ENCODE data around the gene LIPF.
"Not testable (repeated sequence)": the region's sequence is repeated elsewhere in the genome, so short reads cannot be mapped to it uniquely, and the experiment has no call there.

Gene LIPF, protein sequence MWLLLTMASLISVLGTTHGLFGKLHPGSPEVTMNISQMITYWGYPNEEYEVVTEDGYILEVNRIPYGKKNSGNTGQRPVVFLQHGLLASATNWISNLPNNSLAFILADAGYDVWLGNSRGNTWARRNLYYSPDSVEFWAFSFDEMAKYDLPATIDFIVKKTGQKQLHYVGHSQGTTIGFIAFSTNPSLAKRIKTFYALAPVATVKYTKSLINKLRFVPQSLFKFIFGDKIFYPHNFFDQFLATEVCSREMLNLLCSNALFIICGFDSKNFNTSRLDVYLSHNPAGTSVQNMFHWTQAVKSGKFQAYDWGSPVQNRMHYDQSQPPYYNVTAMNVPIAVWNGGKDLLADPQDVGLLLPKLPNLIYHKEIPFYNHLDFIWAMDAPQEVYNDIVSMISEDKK

DNA sequence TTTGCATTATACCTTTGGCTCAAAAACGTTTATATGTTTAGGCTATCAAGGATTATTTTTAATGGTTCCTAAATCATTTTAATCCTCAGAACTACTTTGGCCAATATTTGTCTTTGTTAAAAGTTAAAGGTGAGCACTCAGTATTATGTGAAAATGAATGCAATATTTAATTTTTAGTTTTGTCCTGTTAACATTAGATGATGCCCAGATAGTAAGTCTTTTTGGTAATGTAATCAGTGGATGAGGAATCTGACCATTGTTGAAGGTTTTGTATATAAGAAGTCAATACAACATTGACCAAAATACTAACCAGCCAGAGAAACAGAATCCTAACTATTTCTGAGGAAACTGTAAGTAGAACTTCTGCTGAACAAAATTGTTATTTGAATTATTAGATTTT lies at the start of gene LIPF:
Gene LIPF, plus strand, starts transcription at position 301 of the 400 bp plus-strand sequence. CDS start 2,856 bp downstream, outside the sequence.
- no peak for DNase-seq

DNA sequence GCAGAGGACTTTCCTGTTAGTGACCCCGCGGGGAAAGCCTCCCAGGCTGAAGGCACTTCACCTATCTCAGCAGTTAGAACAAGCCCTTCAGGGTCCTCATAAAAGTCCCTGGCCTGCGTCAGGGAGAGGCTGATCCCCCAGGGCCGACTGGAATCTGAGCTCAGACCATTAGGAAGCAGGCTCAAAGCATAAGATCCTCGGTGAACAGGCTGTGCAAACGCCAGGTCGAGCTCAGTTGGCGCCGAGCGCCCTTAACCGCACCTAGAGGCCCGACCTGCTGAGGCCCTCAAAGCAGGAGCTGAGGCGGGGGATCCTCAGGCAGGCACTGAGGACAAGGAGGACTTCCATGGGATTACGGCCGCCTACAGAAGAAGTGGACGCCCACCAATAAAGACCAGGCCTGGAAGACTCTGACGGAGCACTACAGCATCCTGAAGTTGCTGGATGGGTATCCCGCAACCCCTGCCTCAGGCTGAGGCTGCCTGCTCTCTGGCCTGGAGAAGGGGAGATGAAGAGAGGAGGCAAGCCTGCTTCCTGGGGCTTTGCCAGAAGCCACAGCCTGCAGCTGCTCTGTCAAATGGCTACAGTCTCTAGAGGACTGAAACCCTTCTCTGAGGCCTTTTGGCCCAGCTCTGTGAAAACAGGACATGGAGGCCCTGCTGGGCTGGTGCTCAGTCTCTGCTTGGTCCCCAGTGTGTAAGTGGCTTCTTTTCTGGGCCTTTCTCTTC lies 47.8 kb upstream of the LIPF start:
- no peak for DNase-seq

DNA sequence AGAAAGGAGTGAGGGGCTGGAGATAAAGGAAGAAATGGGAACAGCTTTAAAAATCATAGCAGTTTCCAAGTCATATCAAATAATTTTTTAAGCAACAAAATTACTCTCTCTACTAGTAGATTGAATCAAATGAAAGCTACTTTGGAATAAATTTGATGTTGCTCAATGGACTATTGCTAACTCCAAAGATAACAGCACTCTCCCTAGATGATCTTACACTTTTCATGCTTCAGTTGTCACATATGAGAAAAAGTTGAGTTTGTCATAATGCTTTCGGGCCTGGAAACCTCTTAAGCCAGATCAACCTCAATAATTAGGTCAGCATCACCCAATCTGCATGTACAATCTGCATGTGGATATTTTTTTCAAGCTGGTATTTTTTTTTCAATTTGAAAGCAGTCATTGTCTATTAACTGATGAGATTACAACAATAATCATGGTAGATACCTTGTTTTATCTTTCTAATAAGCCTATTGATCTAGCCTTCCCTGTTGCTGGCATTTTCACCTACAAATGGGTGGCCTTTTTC lies 46.4 kb upstream of the LIPF start:
- no peak for DNase-seq

DNA sequence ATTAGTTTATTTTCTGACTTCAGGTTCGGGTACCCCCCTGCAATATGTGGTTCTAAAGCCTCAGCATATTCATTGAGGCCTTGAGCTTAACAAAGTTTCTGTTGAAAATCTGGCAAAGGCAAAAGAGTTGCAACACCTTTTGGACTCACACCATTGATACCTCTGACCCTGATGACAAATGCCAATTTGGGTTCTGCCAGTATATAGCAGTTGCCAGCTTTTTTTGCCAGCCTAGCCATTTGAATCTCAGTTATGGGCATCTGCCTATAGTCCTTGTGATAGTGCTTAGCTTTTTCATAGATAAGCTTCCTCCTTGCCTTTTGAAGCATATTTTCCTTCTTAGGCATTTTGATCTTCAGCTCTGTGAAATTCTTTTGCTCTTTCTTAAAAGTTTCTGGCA lies 45.7 kb upstream of the LIPF start:
- no peak for DNase-seq

DNA sequence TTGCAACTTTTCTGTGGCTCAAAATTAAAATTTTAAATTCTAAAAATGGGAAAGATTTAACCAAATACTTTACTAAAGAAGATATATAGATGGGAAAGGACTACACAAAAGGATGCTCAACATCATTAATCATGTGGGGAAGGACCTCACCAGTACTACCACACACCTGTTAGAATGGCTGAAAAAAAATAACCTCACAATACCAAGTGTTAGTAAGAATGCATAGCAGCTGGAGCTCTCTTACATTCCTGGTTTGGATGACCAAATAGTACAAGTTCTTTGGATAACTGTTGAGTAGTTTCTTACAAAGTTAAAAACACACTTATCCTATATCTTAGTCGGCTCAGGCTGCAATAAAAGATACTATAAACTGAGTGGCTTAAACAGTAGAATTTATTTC lies 43.8 kb upstream of the LIPF start:
- no peak for DNase-seq

DNA sequence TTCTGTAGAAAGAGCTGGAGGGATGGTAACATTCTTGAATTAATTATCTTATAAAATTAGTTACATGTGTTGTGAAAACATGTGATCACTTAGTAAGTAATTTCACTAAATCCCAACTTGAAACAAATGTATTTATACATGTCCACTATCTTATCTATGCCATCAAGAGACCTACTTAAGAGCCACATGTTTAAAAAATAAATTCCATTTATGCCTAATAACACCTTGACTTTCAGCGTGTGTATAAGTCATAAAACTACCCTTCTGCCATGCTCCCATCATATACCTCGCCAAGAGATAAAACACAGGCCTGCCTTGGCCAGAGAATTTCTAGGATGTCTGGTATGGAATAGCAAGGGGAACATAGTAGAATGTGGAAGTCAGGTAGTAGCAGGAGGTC lies 40.4 kb upstream of the LIPF start:
- no peak for DNase-seq

DNA sequence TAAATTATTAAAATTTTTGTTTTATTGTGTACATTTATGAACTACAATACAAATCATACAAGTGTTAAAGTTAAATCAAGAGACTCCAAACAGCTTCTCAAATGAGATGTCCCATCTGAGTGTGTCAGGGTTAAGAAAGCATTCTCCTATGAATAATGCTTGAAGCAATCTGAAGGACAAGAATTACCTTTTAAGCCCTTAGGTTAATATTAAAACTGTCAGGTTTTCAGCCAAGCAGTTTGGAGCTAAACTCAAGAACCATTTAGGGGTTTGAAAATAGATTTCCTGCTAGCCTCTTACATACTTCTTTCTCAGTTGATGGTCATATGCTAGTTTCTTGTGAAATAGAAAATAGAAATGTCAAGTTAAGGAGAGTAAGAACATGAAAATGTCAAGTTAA lies 39.4 kb upstream of the LIPF start:
- no peak for DNase-seq

DNA sequence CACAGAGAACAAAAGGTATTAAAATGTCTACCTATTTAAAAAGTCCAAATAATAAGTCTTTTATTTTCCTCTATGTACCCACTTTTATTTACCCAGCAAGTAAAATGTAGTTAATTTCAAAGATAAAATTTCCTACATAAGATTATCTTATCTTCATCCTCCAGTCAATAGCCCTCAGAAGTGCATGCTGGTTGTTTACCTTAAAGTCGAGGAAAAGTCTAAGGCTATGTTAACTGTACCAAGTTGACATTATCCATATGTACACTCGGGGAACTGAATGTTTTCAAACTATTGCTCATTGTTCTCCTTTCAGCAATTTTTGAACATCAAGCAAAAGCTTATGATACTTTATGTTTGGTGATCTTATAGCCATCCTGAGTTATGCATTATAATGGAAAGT lies 24.1 kb upstream of the LIPF start:
- no peak for DNase-seq

DNA sequence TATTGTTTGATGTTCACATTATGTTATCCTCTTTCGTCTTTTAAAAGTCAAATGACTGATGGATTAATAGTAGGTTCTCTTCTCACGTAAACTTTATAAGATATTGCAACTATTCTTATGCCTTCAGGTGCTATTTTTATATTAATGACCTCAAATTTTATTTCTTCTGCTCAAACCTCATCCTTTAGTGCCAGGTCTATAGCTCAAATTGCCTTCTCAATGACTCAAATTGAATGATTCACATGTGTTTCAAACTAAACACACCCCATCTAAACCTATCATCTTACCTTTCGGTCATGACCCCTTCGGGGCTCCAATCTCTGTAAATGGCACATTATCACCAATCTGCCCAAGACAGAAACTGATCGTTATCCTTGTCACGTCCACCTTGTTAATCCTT lies 22.0 kb upstream of the LIPF start:
- DNase-seq: no peak

DNA sequence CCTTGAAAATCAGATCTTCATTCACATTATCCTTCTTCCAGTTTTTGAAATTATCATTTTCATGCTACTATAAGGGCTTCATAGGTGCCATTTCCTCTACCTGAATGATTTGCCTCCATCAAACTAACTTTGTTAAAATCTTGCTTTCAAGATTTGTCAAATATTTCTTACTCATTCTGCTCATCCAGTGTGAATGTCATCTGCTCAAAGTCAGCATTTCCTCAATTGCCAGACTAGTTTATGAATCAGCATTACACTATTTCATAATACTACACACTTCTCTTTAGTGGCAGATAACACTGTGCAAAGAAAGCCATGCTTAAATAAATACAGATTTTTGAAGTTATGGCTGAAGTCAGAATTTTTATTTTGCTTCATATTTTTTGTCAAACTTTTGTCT lies 21.3 kb upstream of the LIPF start:
- DNase-seq: no peak

DNA sequence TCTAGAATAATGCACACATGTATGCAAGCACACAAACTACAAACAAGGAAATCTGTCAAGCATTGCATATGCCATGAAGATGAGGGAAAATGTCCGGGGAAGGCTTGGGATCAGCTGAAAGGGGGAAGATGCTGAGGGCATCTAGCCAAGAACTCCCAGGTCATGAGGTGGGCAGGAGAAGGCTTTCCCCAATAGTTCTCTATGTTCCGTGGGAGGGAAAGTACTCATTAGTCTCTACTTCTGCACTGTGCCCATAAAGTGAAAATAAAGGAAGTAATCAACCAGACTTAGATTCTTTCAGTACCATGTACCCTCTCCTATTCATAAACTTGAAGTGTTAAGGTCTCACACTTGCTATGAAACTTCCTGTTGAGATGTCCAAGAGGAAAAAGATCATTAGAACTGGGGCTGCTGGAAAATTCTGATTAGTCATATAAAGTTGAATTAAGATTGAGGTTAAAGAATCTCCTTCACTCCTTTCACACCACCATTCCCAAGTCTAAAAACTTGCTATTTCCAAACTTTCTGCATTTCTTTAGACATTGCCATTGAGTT lies 17.1 kb upstream of the LIPF start:
- no peak for DNase-seq

DNA sequence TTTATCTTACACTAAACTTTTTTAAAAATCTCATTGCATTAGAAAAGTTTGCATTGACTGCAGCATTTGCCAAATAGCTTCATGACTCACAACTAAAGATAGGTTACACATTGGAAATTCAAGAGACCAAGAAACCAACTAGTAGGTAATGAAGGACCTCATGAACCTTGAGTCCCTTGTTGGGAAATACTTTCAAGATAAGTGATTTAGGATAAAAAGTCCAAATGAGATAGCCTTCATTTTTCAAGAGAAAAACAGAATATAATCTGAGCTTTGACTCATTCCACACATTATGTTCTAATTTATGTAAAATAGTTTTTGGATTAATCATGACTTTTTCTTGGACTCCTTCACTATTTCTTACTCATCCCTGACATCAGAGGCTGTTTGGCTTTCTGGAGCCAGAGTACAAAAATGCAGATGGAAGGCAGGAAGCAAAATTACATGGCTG lies 13.1 kb upstream of the LIPF start:
- no peak for DNase-seq

DNA sequence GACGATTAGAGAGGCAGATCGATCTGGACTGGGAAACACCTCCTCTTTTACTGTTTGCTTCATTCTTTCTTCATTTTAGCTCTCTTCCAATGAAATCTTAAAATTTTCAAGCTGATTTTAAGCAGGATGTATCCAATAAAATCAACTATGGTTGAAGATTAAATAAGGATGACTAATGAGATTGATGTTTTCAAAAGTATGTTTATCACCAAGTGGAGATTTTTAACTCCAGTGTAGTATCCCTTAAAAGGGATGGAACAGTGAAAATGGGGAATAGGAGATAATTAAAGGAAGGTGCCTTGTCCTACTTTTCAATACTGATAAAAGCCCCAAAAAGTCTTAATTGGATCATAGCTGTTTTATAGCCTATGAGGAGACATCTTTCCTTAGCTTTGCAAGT lies 11.6 kb upstream of the LIPF start:
- DNase-seq: no peak

DNA sequence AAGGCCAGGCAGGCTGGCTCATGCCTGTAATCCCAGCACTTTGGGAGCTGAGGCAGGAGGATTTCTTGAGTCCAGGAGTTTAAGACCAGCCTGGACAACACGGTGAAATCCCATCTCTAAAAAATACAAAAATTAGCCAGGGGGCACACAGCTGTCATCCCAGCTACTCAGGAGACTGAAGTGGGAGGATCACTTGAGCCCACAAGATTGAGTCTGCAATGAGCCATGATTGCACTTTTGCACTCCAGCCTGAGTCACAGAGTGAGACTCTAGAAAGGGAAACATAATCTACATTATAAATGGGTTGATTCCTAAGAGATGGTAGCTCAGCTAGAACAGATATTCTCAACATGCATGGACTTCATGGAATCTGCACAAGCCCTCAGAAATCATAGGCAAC lies 6.3 kb upstream of the LIPF start:
- no peak for DNase-seq

DNA sequence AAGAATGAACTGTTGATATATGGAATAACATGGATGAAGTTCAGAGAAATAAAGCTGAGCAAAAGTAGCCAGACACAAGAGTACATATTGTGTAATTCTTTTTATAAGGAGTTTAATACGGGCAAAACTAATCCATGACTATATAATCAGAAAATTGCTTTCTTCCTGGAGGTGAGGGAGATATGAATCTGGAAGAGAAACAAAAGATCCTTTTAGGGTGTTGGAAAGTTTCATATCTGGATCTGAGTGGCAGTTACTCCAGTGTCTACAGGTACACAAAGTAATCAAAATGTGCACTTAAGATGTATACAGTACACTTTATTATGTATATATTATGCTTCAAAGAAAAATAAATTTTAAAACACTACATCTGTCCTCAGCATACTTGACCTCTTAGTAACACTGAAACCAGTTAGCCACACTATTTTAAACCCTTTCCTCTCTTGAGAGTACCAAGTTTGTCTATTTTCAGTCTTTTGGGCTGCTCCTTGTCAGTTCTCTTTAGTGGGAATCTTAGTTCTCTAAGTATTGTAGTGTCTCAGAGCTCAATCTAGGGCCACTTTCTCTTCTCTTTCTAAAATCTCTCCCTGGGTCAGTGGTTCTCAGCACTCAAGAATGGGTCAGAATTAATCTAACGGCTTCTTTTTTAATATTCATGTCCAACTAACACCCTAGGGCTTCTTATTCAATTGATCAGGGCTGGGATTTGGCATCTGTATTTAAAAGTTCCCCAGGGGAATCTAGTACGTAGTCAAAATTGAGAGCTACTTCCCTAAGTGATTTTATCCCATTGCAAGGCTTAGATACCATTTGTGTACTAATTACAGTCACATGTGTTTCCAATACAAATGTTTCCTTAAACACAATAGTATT lies 4.3 kb upstream of the LIPF start:
- DNase-seq: no peak

DNA sequence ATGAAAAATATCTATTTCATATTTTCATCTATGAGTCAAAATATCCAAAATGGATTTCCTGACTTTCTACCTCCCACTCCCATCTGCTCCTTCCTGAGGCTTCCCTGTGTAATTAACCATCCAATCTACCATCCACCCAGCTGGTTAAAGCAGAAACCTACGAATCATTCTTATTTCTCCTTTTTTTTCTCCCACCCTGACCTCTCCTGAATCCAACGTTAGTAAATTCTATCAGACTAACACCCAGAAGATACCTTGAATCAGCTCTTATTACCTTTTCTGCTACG lies 3.7 kb upstream of the LIPF start:
- no peak for DNase-seq

DNA sequence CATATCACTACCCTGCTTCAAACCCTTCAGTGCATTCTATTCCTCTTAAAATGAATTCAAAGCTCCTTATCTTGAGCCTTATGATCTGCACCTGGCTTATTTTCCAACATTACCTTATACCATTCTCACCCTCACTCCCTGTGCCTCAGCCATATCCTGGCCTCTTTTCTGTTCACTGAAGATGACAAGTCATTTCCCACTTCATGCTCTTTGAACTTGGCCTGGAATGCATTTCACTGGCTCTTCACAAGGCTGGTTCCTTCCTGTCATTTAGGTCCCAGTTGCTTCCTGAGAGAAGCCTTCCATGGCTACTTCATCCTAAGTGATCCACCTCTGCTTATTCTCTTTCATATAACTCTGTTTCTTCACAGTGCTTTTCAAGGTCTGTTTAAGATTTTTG lies 3.2 kb upstream of the LIPF start:
- DNase-seq: no peak

DNA sequence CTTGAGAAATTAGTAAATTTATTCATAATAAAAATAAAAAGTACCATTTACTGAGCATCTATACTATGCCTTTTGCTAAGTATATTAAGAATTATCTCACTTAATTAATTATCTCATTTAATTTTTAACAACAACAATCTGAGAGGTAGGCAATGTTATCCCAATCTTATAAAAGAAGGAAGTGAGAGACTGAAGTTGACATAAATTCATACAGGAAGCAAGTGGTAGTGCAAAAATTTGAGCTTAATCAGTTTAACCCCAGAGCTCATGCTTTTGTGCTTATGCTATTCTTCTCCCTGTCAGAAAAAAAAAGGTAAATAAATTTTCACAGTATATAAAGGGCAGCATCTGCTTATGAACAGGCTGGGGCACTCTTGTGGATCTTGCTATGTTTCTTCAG lies 2.7 kb upstream of the LIPF start:
- no peak for DNase-seq

DNA sequence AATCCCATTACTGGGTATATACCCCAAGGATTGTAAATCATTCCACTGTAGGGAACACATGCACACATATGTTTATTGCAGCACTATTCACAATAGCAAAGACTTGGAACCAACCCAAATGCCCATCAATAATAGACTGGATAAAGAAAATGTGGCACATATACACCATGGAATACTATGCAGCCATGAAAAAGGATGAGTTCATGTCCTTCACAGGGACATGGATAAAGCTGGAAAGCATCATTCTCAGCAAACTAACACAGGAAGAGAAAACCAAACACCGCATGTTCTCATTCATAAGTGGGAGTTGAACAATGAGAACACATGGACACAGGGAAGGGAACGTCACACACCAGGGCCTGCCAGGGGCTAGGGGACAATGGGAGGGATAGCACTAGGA lies 1.1 kb upstream of the LIPF start:
- not testable (repeated sequence) for DNase-seq

DNA sequence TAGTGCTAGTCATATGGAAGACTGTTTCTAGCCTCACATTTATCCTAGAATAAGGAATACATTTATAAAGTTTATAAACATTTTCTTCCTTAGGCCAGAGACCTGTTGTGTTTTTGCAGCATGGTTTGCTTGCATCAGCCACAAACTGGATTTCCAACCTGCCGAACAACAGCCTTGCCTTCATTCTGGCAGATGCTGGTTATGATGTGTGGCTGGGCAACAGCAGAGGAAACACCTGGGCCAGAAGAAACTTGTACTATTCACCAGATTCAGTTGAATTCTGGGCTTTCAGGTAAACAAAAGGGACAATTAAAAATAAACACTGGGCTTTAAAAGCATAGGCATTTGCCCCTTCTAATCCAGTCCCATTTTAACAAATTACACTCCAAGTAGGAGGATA lies 4.2 kb downstream of the LIPF start:
- DNase-seq: no peak

DNA sequence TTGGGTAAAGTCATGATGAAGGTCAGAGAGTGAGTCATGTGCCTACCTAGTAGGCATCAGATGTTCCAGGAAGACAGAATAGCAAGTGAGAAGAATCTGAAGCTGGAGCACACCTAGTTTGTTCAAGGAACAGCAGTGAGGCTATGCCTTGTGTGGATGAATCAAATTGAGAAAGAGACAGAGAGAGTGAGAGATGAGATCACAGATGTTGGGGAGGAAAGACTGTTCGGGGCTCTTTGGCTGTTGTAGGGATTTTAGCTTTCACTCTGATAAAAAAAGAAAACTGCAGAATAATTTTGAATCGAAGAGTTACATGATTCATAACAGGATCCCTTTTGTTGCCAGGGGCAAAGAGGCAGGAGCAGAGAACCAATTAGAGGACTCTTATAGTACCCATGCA lies 6.3 kb downstream of the LIPF start:
- DNase-seq: no peak

DNA sequence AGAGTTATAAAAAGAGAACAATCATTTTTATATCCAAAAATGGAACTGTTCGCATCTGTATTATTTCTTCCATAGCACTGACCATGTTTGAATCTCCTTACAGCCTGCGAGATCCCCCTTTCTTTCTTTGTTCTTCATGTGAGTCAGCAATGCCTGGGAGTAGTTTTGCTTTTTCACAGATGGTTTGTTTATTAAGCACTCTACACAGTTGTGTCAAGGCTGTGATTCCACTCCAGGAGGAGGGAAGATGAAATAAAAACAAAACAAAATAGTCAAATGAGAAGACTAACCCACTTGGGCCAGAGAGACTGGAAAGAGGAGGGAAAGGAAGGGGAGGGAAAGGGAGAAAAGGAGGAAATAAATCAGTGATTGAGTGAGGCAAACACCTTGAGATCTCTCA lies 7.8 kb downstream of the LIPF start:
- DNase-seq: no peak

Measured in retina (tissue), 1 donor.